H9 (cell line): ENCODE results near the gene PEMT. TPM values are rescaled to one million over a fixed set of nuclear protein-coding genes. Genes with fewer than 3 reads are reported as not detected.

Experiments used
- DNase-seq: peaks from one replicate; pipeline ENCODE4 v3.0.0-alpha.2; 2017
- H2AFZ ChIP-seq: one replicate; pipeline ENCODE4 v1.6.1; 2013; ENCODE audit warnings: mild to moderate bottlenecking, low read length, control low read depth, moderate library complexity
- H2AK5ac ChIP-seq: 2 replicates; pipeline ENCODE4 v1.6.1; 2013; ENCODE audit warnings: low read length, control low read depth, mixed read lengths; ENCODE audit not compliant: insufficient read length
- H2BK120ac ChIP-seq: one replicate; pipeline ENCODE4 v1.6.1; 2013; ENCODE audit warnings: low read depth, mild to moderate bottlenecking, low read length, control low read depth, inconsistent platforms; ENCODE audit not compliant: poor library complexity, severe bottlenecking
- H2BK12ac ChIP-seq: 2 replicates; pipeline ENCODE4 v1.6.1; 2013; ENCODE audit warnings: low read length, control low read depth, mixed read lengths, low read depth; ENCODE audit not compliant: insufficient read length
- H2BK15ac ChIP-seq: 2 replicates; pipeline ENCODE4 v1.6.1; 2013; ENCODE audit warnings: low read depth, low read length, control low read depth
- H2BK20ac ChIP-seq: one replicate; pipeline ENCODE4 v1.6.1; 2013; ENCODE audit warnings: low read depth, mild to moderate bottlenecking, low read length, control low read depth, inconsistent platforms; ENCODE audit not compliant: poor library complexity, severe bottlenecking
- H2BK5ac ChIP-seq: 2 replicates; pipeline ENCODE4 v1.6.1; 2013; ENCODE audit warnings: low read length, control low read depth, mixed read lengths; ENCODE audit not compliant: insufficient read length
- H3K14ac ChIP-seq: 2 replicates; pipeline ENCODE4 v1.6.1; 2013; ENCODE audit warnings: low read length, control low read depth; ENCODE audit not compliant: insufficient read depth
- H3K18ac ChIP-seq: 2 replicates; pipeline ENCODE4 v1.6.1; 2013; ENCODE audit warnings: low read depth, mild to moderate bottlenecking, mixed read lengths, low read length, control low read depth; ENCODE audit not compliant: insufficient read length
- H3K23ac ChIP-seq: 2 replicates; pipeline ENCODE4 v1.6.1; 2013; ENCODE audit warnings: low read length, control low read depth, mixed read lengths, low read depth; ENCODE audit not compliant: insufficient read length
- H3K23me2 ChIP-seq: 2 replicates; pipeline ENCODE4 v1.6.1; 2013; ENCODE audit warnings: low read depth, mild to moderate bottlenecking, mixed read lengths, low read length, control low read depth; ENCODE audit not compliant: insufficient read length, poor library complexity, severe bottlenecking
- H3K27ac ChIP-seq: 2 replicates; pipeline ENCODE4 v1.5.1; 2013; ENCODE audit warnings: low read length, control low read depth, mixed read lengths, low read depth; ENCODE audit not compliant: insufficient read length
- H3K27me3 ChIP-seq: 2 replicates; pipeline ENCODE4 v1.6.1; 2013; ENCODE audit warnings: low read length, control low read depth, inconsistent platforms; ENCODE audit not compliant: insufficient read depth
- H3K4ac ChIP-seq: 2 replicates; pipeline ENCODE4 v1.6.1; 2013; ENCODE audit warnings: low read depth, mild to moderate bottlenecking, control low read depth, inconsistent platforms, low read length, moderate library complexity
- H3K4me1 ChIP-seq: 2 replicates; pipeline ENCODE4 v1.6.1; 2013; ENCODE audit warnings: low read length, control low read depth, inconsistent platforms; ENCODE audit not compliant: insufficient read depth
- H3K4me2 ChIP-seq: 2 replicates; pipeline ENCODE4 v1.6.1; 2013; ENCODE audit warnings: low read length, control low read depth, mixed read lengths; ENCODE audit not compliant: insufficient read length, insufficient read depth
- H3K56ac ChIP-seq: 2 replicates; pipeline ENCODE4 v1.6.1; 2013; ENCODE audit warnings: low read depth, mild to moderate bottlenecking, mixed read lengths, low read length, control low read depth; ENCODE audit not compliant: insufficient read length
- H3K79me1 ChIP-seq: 2 replicates; pipeline ENCODE4 v1.6.1; 2013; ENCODE audit warnings: low read depth, mild to moderate bottlenecking, moderate library complexity, low read length, control low read depth, inconsistent platforms; ENCODE audit not compliant: insufficient read depth, poor library complexity, severe bottlenecking
- H3K79me2 ChIP-seq: 2 replicates; pipeline ENCODE4 v1.6.1; 2013; ENCODE audit warnings: low read length, control low read depth, inconsistent platforms; ENCODE audit not compliant: insufficient read depth
- H3K9ac ChIP-seq: 2 replicates; pipeline ENCODE4 v1.6.1; 2013; ENCODE audit warnings: low read length, control low read depth, mixed read lengths; ENCODE audit not compliant: insufficient read length; ENCODE audit errors: extremely low read depth
- H3K9me3 ChIP-seq: one replicate; pipeline ENCODE4 v1.6.1; 2013; ENCODE audit warnings: low read depth, low read length, inconsistent platforms; ENCODE audit not compliant: control insufficient read depth
- H3T11ph ChIP-seq: one replicate; pipeline ENCODE4 v1.6.1; 2013; ENCODE audit warnings: mild to moderate bottlenecking, low read length, control low read depth, inconsistent platforms
- H4K20me1 ChIP-seq: one replicate; pipeline ENCODE4 v1.6.1; 2013; ENCODE audit not compliant: control insufficient read depth, insufficient read length, insufficient read depth
- H4K5ac ChIP-seq: 2 replicates; pipeline ENCODE4 v1.6.1; 2013; ENCODE audit warnings: low read depth, mild to moderate bottlenecking, mixed read lengths, low read length, control low read depth; ENCODE audit not compliant: insufficient read length
- H4K8ac ChIP-seq: replicated peaks from 2 replicates; pipeline ENCODE4 v1.6.1; 2013; ENCODE audit warnings: low read length, control low read depth, mixed read lengths, low read depth; ENCODE audit not compliant: insufficient read length
- H4K91ac ChIP-seq: 2 replicates; pipeline ENCODE4 v1.6.1; 2013; ENCODE audit warnings: low read depth, mild to moderate bottlenecking, moderate library complexity, mixed read lengths, low read length, control low read depth; ENCODE audit not compliant: insufficient read length
- H3K27ac Mint-ChIP-seq, 3 experiments: 2 replicates in 2 of 3; 3 replicates in 1 of 3; pipeline ENCODE4 v1.8.0; 2020 to 2021; ENCODE audit warnings: mixed read lengths in 3 of 3, mild to moderate bottlenecking in 1 of 3, moderate library complexity in 1 of 3
- H3K27me3 Mint-ChIP-seq: 2 replicates; pipeline ENCODE4 v1.8.0; 2021; ENCODE audit warnings: low read depth, mild to moderate bottlenecking, moderate library complexity, mixed read lengths
- H3K36me3 Mint-ChIP-seq, 3 experiments: 2 replicates in 2 of 3; 3 replicates in 1 of 3; pipeline ENCODE4 v1.8.0; 2020 to 2021; ENCODE audit warnings: low read depth in 3 of 3, mixed read lengths in 3 of 3; ENCODE audit not compliant: insufficient read depth in 1 of 3
- H3K4me1 Mint-ChIP-seq, 2 experiments: 2 replicates each; pipeline ENCODE4 v1.8.0; 2020; ENCODE audit warnings: mixed read lengths in 2 of 2
- H3K4me3 Mint-ChIP-seq, 2 experiments: 2 replicates in 1 of 2; 3 replicates in 1 of 2; pipeline ENCODE4 v1.8.0; 2020 to 2021; ENCODE audit warnings: mild to moderate bottlenecking in 2 of 2, mixed read lengths in 2 of 2, moderate library complexity in 1 of 2
- H3K9me3 Mint-ChIP-seq, 2 experiments: 2 replicates in 1 of 2; 3 replicates in 1 of 2; pipeline ENCODE4 v1.8.0; 2020; ENCODE audit warnings: mild to moderate bottlenecking in 2 of 2, mixed read lengths in 2 of 2, moderate library complexity in 1 of 2
- CTCF ChIP-seq: fragments of 200-600 bp; sonication (generic); conservative IDR thresholded peaks from 3 replicates; pipeline ENCODE4 v1.8.0; 2021; ENCODE audit warnings: antibody characterized with exemption, mild to moderate bottlenecking
- WGBS: extraction: QIAGEN DNeasy Blood & Tissue Kit; methylation state at CpG from one replicate; pipeline ENCODE4 v1.1.7; 2013; ENCODE audit warnings: missing lambda C conversion rate, low lambda C conversion rate, mixed read lengths; ENCODE audit not compliant: insufficient read length; ENCODE audit errors: extremely low coverage; 5-methylcytosine and 5-hydroxymethylcytosine counted together
- total RNA-seq: library from RNA; stranded (reverse); gene quantifications from 2 replicates; pipeline ENCODE4 v1.2.1, GENCODE V29; 2021

PEMT gene
- total RNA-seq, 1 experiment from 2014 or later = 63.2 TPM

- H3K79me2 ChIP-seq = no peaks in the 10 kb centered on the region
- Mint-ChIP-seq H3K4me3 (no peak overlapping the region), H3K4me1 (peaks cover 20 to 36% of the 10 kb centered on the region in 2 experiments), H3K36me3 (peaks cover 0 to 14% (median 3%) of the 10 kb centered on the region in 3 experiments; a peak in 3 of 7 replicates), H3K27me3 (no peaks in the 10 kb centered on the region), H3K27ac (peak overlapping the region in 1 of 3 experiments; percentile 76; a peak in 1 of 7 replicates), H3K9me3 (peaks cover 0 to 3% of the 10 kb centered on the region in 2 experiments; a peak in 1 of 5 replicates)
- H3K14ac ChIP-seq = no peak overlapping the region; the same call in 1 of the 2 replicates
- H3K4me1 ChIP-seq = peaks cover 3% of the 10 kb centered on the region; the same call in 1 of the 2 replicates
- no peak overlapping the region for H3K4ac ChIP-seq
- no peak overlapping the region for H3K9ac ChIP-seq
- no peak overlapping the region for H4K5ac ChIP-seq
- no peak overlapping the region for H2BK120ac ChIP-seq
- no peak overlapping the region for H2BK20ac ChIP-seq
- H3K4me2 ChIP-seq = no peak overlapping the region
- no peak overlapping the region for H2AK5ac ChIP-seq
- no peaks in the 10 kb centered on the region for H3K27me3 ChIP-seq
- no peak overlapping the region for H3K27ac ChIP-seq
- H3K23me2 ChIP-seq = no peaks in the 10 kb centered on the region
- no peak for DNase-seq
- no peak overlapping the region for H3K23ac ChIP-seq
- H2BK15ac ChIP-seq = no peak overlapping the region
- H3K18ac ChIP-seq = no peak overlapping the region
- H3T11ph ChIP-seq = no peak overlapping the region
- no peak overlapping the region for H2AFZ ChIP-seq
- H2BK12ac ChIP-seq = no peak overlapping the region
- H3K79me1 ChIP-seq = no peaks in the 10 kb centered on the region
- H3K9me3 ChIP-seq = no peaks in the 10 kb centered on the region
- H4K20me1 ChIP-seq = peaks cover 2% of the 10 kb centered on the region
- H4K91ac ChIP-seq = no peak overlapping the region
- H3K56ac ChIP-seq = no peak overlapping the region
- WGBS = no CpG with 5 or more reads among the region's 17 CpGs
- no peak overlapping the region for H4K8ac ChIP-seq
- H2BK5ac ChIP-seq = no peak overlapping the region
- TF ChIP-seq CTCF = no peak
These were observed 63.5 kb downstream of the PEMT start for GRCh38 chr17:17527956-17528500.
